AG04450 (cell line): ENCODE measurements around the gene CDH9. TPM values are rescaled to one million over a fixed set of nuclear protein-coding genes. Genes with fewer than 3 reads are reported as not detected.
"Not testable (repeated sequence)": the region's sequence is repeated elsewhere in the genome, so short reads cannot be mapped to it uniquely, and the experiment has no call there.

Experiments
- CTCF ChIA-PET: fragments of 300-600, 350-600 bp; formaldehyde crosslinking; extraction: SDS; loops from one replicate; lab custom pipeline; 2022; ENCODE audit warnings: antibody characterized with exemption, inconsistent platforms; lab: Charles Lee
- POLR2A ChIA-PET: fragments of 350-600 bp; formaldehyde crosslinking; extraction: SDS; loops from one replicate; lab custom pipeline; 2021; ENCODE audit warnings: antibody characterized with exemption, inconsistent platforms; lab: Yijun Ruan, JAX
- DNase-seq: peaks from one replicate; pipeline ENCODE4 v3.0.0-alpha.2; 2011; ENCODE audit warnings: low read depth, low spot score
- H3K27ac ChIP-seq: one replicate; pipeline ENCODE4 v1.5.1; 2012; ENCODE audit warnings: low read depth, low read length, control low read depth
- H3K27me3 ChIP-seq: one replicate; pipeline ENCODE4 v1.6.0; 2012; ENCODE audit warnings: low read length; ENCODE audit not compliant: control insufficient read depth, insufficient read depth
- H3K4me3 ChIP-seq: 2 replicates; pipeline ENCODE4 v1.5.1; 2011; ENCODE audit warnings: mild to moderate bottlenecking, low read depth, low read length, control low read depth
- H3K9me3 ChIP-seq: 2 replicates; pipeline ENCODE4 v1.5.1; 2012; ENCODE audit warnings: low read length; ENCODE audit not compliant: control insufficient read depth, insufficient read depth
- CTCF ChIP-seq: IDR thresholded peaks from 2 replicates; pipeline ENCODE4 v1.5.1; 2011; ENCODE audit warnings: low read depth, low read length, control low read depth, inconsistent platforms
- polyA plus RNA-seq: library from polyadenylated mRNA; depleted of rRNA; stranded (reverse); fragments of >200 nt; gene quantifications from 2 replicates; pipeline ENCODE4 v1.2.3, GENCODE V29; 2011

CDH9 gene
- polyA plus RNA-seq, 1 experiment: not detected

- Histone ChIP-seq H3K27ac (no peak overlapping the region), H3K9me3 (peaks cover 18% of the 10 kb centered on the region), H3K27me3 (no peaks in the 10 kb centered on the region), H3K4me3 (no peak overlapping the region)
- POLR2A ChIA-PET: no interaction called here
- CTCF ChIA-PET: no interaction called here
- DNase-seq: no peak
- no peak for TF ChIP-seq CTCF
Measured at GRCh38 chr5:26856238-26856637, 182.1 kb downstream of the CDH9 start.

- H3K27me3 ChIP-seq, CTCF ChIA-PET, H3K4me3 ChIP-seq, DNase-seq, H3K27ac ChIP-seq, POLR2A ChIA-PET: not testable (repeated sequence)
- H3K9me3 ChIP-seq: peaks cover 18% of the 10 kb centered on the region
Measured at GRCh38 chr5:26852450-26852849, 185.9 kb downstream of the CDH9 start.

GRCh38 chr5:26847041-26847736 lies 191.2 kb downstream of the CDH9 start:
- peaks cover 4% of the 10 kb centered on the region for H3K9me3 ChIP-seq
- no peak overlapping the region for H3K27ac ChIP-seq
- TF ChIP-seq CTCF: no peak
- ChIA-PET POLR2A (no interaction called here), CTCF (no interaction called here)
- no peak overlapping the region for H3K4me3 ChIP-seq
- no peak for DNase-seq
- H3K27me3 ChIP-seq: no peaks in the 10 kb centered on the region

- ChIA-PET POLR2A (no interaction called here), CTCF (no interaction called here)
- TF ChIP-seq CTCF: no peak
- Histone ChIP-seq H3K27ac (no peak overlapping the region), H3K27me3 (no peaks in the 10 kb centered on the region), H3K9me3 (peaks cover 9% of the 10 kb centered on the region), H3K4me3 (no peak overlapping the region)
- no peak for DNase-seq
Measured at GRCh38 chr5:26843677-26844076, 194.7 kb downstream of the CDH9 start.

- Histone ChIP-seq H3K27ac (no peak overlapping the region), H3K27me3 (no peaks in the 10 kb centered on the region), H3K4me3 (no peak overlapping the region), H3K9me3 (peaks cover 6% of the 10 kb centered on the region)
- ChIA-PET POLR2A (no interaction called here), CTCF (no interaction called here)
- DNase-seq: no peak
- no peak for TF ChIP-seq CTCF
Measured at GRCh38 chr5:26833596-26833995, 204.8 kb downstream of the CDH9 start.
